GM23248 (cell line): ENCODE results near the gene ADPRH. TPM values are rescaled to one million over a fixed set of nuclear protein-coding genes. Genes with fewer than 3 reads are reported as not detected.

Experiments
- DNase-seq: peaks from one replicate; pipeline ENCODE4 v3.0.0-alpha.2; 2015
- H2AFZ ChIP-seq: fragments of 200-600 bp; sonication (generic); 2 replicates; pipeline ENCODE4 v1.6.1; 2016; ENCODE audit warnings: antibody characterized with exemption
- H3F3A ChIP-seq: fragments of 200-600 bp; sonication (generic); 2 replicates; pipeline ENCODE4 v1.6.1; 2016; ENCODE audit warnings: mild to moderate bottlenecking, antibody characterized with exemption, mixed run types; ENCODE audit not compliant: insufficient read depth
- H3K27ac ChIP-seq: fragments of 200-600 bp; sonication (generic); 2 replicates; pipeline ENCODE4 v1.5.1; 2016; ENCODE audit warnings: mild to moderate bottlenecking
- H3K27me3 ChIP-seq: fragments of 200-600 bp; sonication (generic); replicated peaks from 2 replicates; pipeline ENCODE4 v1.6.1; 2016; ENCODE audit warnings: mild to moderate bottlenecking; ENCODE audit not compliant: insufficient read depth
- H3K36me3 ChIP-seq: fragments of 200-600 bp; sonication (generic); 2 replicates; pipeline ENCODE4 v1.6.1; 2016; ENCODE audit warnings: low read depth, mild to moderate bottlenecking
- H3K4me1 ChIP-seq: fragments of 200-600 bp; sonication (generic); 2 replicates; pipeline ENCODE4 v1.6.1; 2016; ENCODE audit warnings: mild to moderate bottlenecking; ENCODE audit not compliant: insufficient read depth
- H3K4me2 ChIP-seq: fragments of 200-600 bp; sonication (generic); one replicate; pipeline ENCODE4 v1.6.1; 2016; ENCODE audit warnings: mild to moderate bottlenecking; ENCODE audit not compliant: unreplicated experiment
- H3K4me3 ChIP-seq: fragments of 200-600 bp; sonication (generic); 2 replicates; pipeline ENCODE4 v1.5.1; 2016; ENCODE audit warnings: mild to moderate bottlenecking
- H3K79me2 ChIP-seq: fragments of 200-600 bp; sonication (generic); 2 replicates; pipeline ENCODE4 v1.6.1; 2016; ENCODE audit warnings: mild to moderate bottlenecking; ENCODE audit not compliant: insufficient read depth
- H3K9ac ChIP-seq: fragments of 200-600 bp; sonication (generic); 2 replicates; pipeline ENCODE4 v1.6.1; 2016; ENCODE audit warnings: mild to moderate bottlenecking
- H3K9me2 ChIP-seq: fragments of 200-600 bp; sonication (generic); 2 replicates; pipeline ENCODE4 v1.6.1; 2016; ENCODE audit warnings: mixed run types, mild to moderate bottlenecking, moderate library complexity; ENCODE audit not compliant: insufficient read depth
- H3K9me3 ChIP-seq: fragments of 200-600 bp; sonication (generic); one replicate; pipeline ENCODE4 v1.6.1; 2017; ENCODE audit warnings: low read depth
- H4K20me1 ChIP-seq: fragments of 200-600 bp; sonication (generic); 2 replicates; pipeline ENCODE4 v1.6.0; 2016; ENCODE audit not compliant: insufficient read depth
- EZH2 ChIP-seq: fragments of 200-600 bp; sonication (generic); IDR thresholded peaks from 2 replicates; pipeline ENCODE4 v1.6.1; 2018; ENCODE audit warnings: antibody characterized with exemption, mild to moderate bottlenecking; ENCODE audit not compliant: insufficient read depth, poor library complexity, severe bottlenecking
- EZH2phosphoT487 ChIP-seq: fragments of 200-600 bp; sonication (generic); IDR thresholded peaks from 2 replicates; pipeline ENCODE4 v1.6.1; 2018; ENCODE audit warnings: antibody characterized with exemption, moderate library complexity, mild to moderate bottlenecking, low read depth; ENCODE audit not compliant: insufficient read depth
- WGBS, 2 experiments: methylation state at CpG; one replicate each; pipeline ENCODE4 v1.1.6; 2015 to 2017; ENCODE audit warnings: low lambda C conversion rate in 2 of 2, low coverage in 1 of 2; ENCODE audit errors: missing lambda C conversion rate in 2 of 2; 5-methylcytosine and 5-hydroxymethylcytosine counted together
- in situ Hi-C: fragments of 300-500 bp; cut with MboI; formaldehyde crosslinking; loops from 2 replicates; pipeline ENCODE4 v1.15.0; 2020
- polyA plus RNA-seq: library from polyadenylated mRNA; unstranded; fragments of >200 nt; fragmentation: Nextera tagmentation; extraction: Ambion mirVana; gene quantifications from 2 replicates; pipeline ENCODE4 v1.2.1, GENCODE V29; 2016
- total RNA-seq: library from RNA; depleted of rRNA; stranded (reverse); fragments of >200 nt; shearing (Covaris generic); gene quantifications from 2 replicates; pipeline ENCODE4 v1.2.3, GENCODE V29; 2014

ADPRH gene
- total and polyA plus RNA-seq, 2 experiments from 2014 or later, result 2.1 to 2.3 TPM

- DNase-seq, result no peak
- 62 to 73% methylated on average over 7 of the region's 7 CpGs for WGBS, 2 experiments
- Histone ChIP-seq H3F3A (no peaks in the 10 kb centered on the region), H3K9ac (no peak overlapping the region), H3K79me2 (no peaks in the 10 kb centered on the region), H3K9me2 (no peaks in the 10 kb centered on the region), H3K4me3 (no peak overlapping the region), H3K36me3 (no peaks in the 10 kb centered on the region), H3K27me3 (no peaks in the 10 kb centered on the region), H3K4me1 (no peaks in the 10 kb centered on the region), H2AFZ (no peak overlapping the region), H3K4me2 (no peak overlapping the region), H3K9me3 (no peaks in the 10 kb centered on the region), H3K27ac (no peak overlapping the region), H4K20me1 (no peaks in the 10 kb centered on the region)
- TF ChIP-seq EZH2, result no peak
- TF ChIP-seq EZH2phosphoT487, result no peak
- in situ Hi-C loops, result loop anchor here (25.0 kb wide), 1 partner anchor 644 kb away; no protein-coding TSS in a partner anchor
These were observed 36.1 kb upstream of the ADPRH start for GRCh38 chr3:119543147-119543546.

- Histone ChIP-seq H3K4me3 (no peak overlapping the region), H3K79me2 (no peaks in the 10 kb centered on the region), H3F3A (no peaks in the 10 kb centered on the region), H3K9me2 (no peaks in the 10 kb centered on the region), H3K4me2 (no peak overlapping the region), H4K20me1 (no peaks in the 10 kb centered on the region), H3K4me1 (no peaks in the 10 kb centered on the region), H2AFZ (no peak overlapping the region), H3K9me3 (no peaks in the 10 kb centered on the region), H3K36me3 (no peaks in the 10 kb centered on the region), H3K27ac (no peak overlapping the region), H3K27me3 (no peaks in the 10 kb centered on the region), H3K9ac (no peak overlapping the region)
- DNase-seq, result no peak
- no peak for TF ChIP-seq EZH2
- TF ChIP-seq EZH2phosphoT487, result no peak
- in situ Hi-C loops, result loop anchor here (25.0 kb wide), 1 partner anchor 640 kb away; no protein-coding TSS in a partner anchor
- 67 to 73% methylated on average over 1 of the region's 1 CpG for WGBS, 2 experiments
These were observed 32.1 kb upstream of the ADPRH start for GRCh38 chr3:119547227-119547626.

- no peak overlapping the region for H3K9ac ChIP-seq
- no peaks in the 10 kb centered on the region for H3K9me3 ChIP-seq
- in situ Hi-C loops, result loop anchor here (25.0 kb wide), 1 partner anchor 639 kb away; no protein-coding TSS in a partner anchor
- no peaks in the 10 kb centered on the region for H3K4me1 ChIP-seq
- H3K9me2 ChIP-seq, result no peaks in the 10 kb centered on the region
- no peak overlapping the region for H2AFZ ChIP-seq
- no peaks in the 10 kb centered on the region for H3K36me3 ChIP-seq
- no peak for DNase-seq
- TF ChIP-seq EZH2phosphoT487 (no peak), EZH2 (no peak)
- no peak overlapping the region for H3K4me3 ChIP-seq
- no peaks in the 10 kb centered on the region for H3K27me3 ChIP-seq
- no peaks in the 10 kb centered on the region for H3F3A ChIP-seq
- H3K27ac ChIP-seq, result no peak overlapping the region
- no peak overlapping the region for H3K4me2 ChIP-seq
- no peaks in the 10 kb centered on the region for H4K20me1 ChIP-seq
- H3K79me2 ChIP-seq, result no peaks in the 10 kb centered on the region
- WGBS, 2 experiments, result 17 to 23% methylated on average over 3 of the region's 3 CpGs
These were observed 31.0 kb upstream of the ADPRH start for GRCh38 chr3:119548341-119548740.

- Histone ChIP-seq H3K4me3 (no peak overlapping the region), H3K79me2 (no peaks in the 10 kb centered on the region), H2AFZ (no peak overlapping the region), H3K9me2 (no peaks in the 10 kb centered on the region), H3K9me3 (no peaks in the 10 kb centered on the region), H3F3A (no peaks in the 10 kb centered on the region), H3K9ac (no peak overlapping the region), H4K20me1 (no peaks in the 10 kb centered on the region), H3K4me2 (no peak overlapping the region), H3K36me3 (no peaks in the 10 kb centered on the region), H3K27me3 (no peaks in the 10 kb centered on the region), H3K27ac (no peak overlapping the region), H3K4me1 (no peaks in the 10 kb centered on the region)
- TF ChIP-seq EZH2phosphoT487 (no peak), EZH2 (no peak)
- in situ Hi-C loops, result no loop called here
- no peak for DNase-seq
- 82% methylated on average over 9 of the region's 9 CpGs for WGBS, 2 experiments
These were observed 28.9 kb upstream of the ADPRH start for GRCh38 chr3:119550192-119550910.
